HEK293 (cell line): Measurements from ENCODE around the gene RAB36.

ENCODE experiments used
- CTCF ChIP-seq: fragments of 450-650 bp; formaldehyde crosslinking; IDR thresholded peaks from 2 replicates; pipeline ENCODE4 v1.5.1; 2016; ENCODE audit warnings: missing biosample characterization, missing genetic modification characterization
- EGR2 ChIP-seq: fragments of 450-650 bp; formaldehyde crosslinking; IDR thresholded peaks from 2 replicates; pipeline ENCODE4 v1.5.1; 2016; ENCODE audit warnings: low read depth, missing biosample characterization, missing genetic modification characterization
- HOXA7 ChIP-seq: sonication (generic); formaldehyde crosslinking; IDR thresholded peaks from 2 replicates; pipeline ENCODE4 v1.8.1; 2022; ENCODE audit warnings: missing genetic modification reagents, borderline replicate concordance
- YY1 ChIP-seq: fragments of 450-650 bp; formaldehyde crosslinking; IDR thresholded peaks from 2 replicates; pipeline ENCODE4 v1.5.1; 2018; ENCODE audit warnings: missing biosample characterization, missing genetic modification characterization
- ZBTB11 ChIP-seq: fragments of 450-650 bp; formaldehyde crosslinking; conservative IDR thresholded peaks from 2 replicates; pipeline ENCODE4 v1.5.1; 2016; ENCODE audit warnings: low read depth, missing biosample characterization, missing genetic modification characterization
- ZBTB48 ChIP-seq: fragments of 450-650 bp; formaldehyde crosslinking; IDR thresholded peaks from 2 replicates; pipeline ENCODE4 v1.5.1; 2016; ENCODE audit warnings: missing biosample characterization, missing genetic modification characterization
- ZNF549 ChIP-seq: fragments of 450-650 bp; IDR thresholded peaks from 2 replicates; pipeline ENCODE4 v1.5.1; 2018; ENCODE audit warnings: missing biosample characterization, missing genetic modification characterization, mild to moderate bottlenecking, inconsistent platforms, moderate library complexity
- ZNF580 ChIP-seq: fragments of 450-650 bp; formaldehyde crosslinking; IDR thresholded peaks from 2 replicates; pipeline ENCODE4 v1.5.1; 2016; ENCODE audit warnings: missing biosample characterization, missing genetic modification characterization
- ZNF654 ChIP-seq: fragments of 450-650 bp; formaldehyde crosslinking; IDR thresholded peaks from 2 replicates; pipeline ENCODE4 v1.5.1; 2016; ENCODE audit warnings: low read depth, missing biosample characterization, missing genetic modification characterization
- ZNF776 ChIP-seq: fragments of 450-650 bp; formaldehyde crosslinking; IDR thresholded peaks from 2 replicates; pipeline ENCODE4 v1.5.0; 2017; ENCODE audit warnings: missing biosample characterization, missing genetic modification characterization, borderline replicate concordance
- ZNF777 ChIP-seq: fragments of 450-650 bp; formaldehyde crosslinking; IDR thresholded peaks from 2 replicates; pipeline ENCODE4 v1.5.1; 2017; ENCODE audit warnings: missing biosample characterization, missing genetic modification characterization, borderline replicate concordance

GRCh38 chr22:23106906-23107367 is 38.3 kb upstream of the RAB36 start:
- TF ChIP-seq HOXA7 (CRISPR knock-in tag) (no peak), ZBTB11 (tag by site-specific recombination) (no peak), ZNF549 (tag by site-specific recombination) (no peak), CTCF (tag by site-specific recombination) (no peak), ZNF580 (no peak), ZNF777 (tag by site-specific recombination) (no peak), YY1 (tag by site-specific recombination) (no peak), EGR2 (tag by site-specific recombination) (no peak), ZBTB48 (no peak), ZNF654 (tag by site-specific recombination) (no peak), ZNF776 (tag by site-specific recombination) (no peak)
